SU-DHL-6 (cell line): ENCODE measurements around the gene KIRREL1.

ENCODE experiments used
- H2AFZ ChIP-seq: fragments of 200-600 bp; sonication (generic); 2 replicates; pipeline ENCODE4 v1.6.1; 2014; ENCODE audit warnings: low read depth, mild to moderate bottlenecking, moderate library complexity, mixed read lengths, antibody characterized with exemption, low read length; ENCODE audit not compliant: severe bottlenecking
- H3F3A ChIP-seq: fragments of 200-600 bp; shearing (Covaris generic); 2 replicates; pipeline ENCODE4 v1.6.0; 2016; ENCODE audit warnings: antibody characterized with exemption, mild to moderate bottlenecking; ENCODE audit not compliant: insufficient read depth
- H3K27ac ChIP-seq: fragments of 200-600 bp; sonication (generic); 2 replicates; pipeline ENCODE4 v1.5.1; 2016; ENCODE audit warnings: low read depth, mild to moderate bottlenecking, low read length, moderate library complexity, mixed read lengths
- H3K27me3 ChIP-seq: fragments of 200-600 bp; sonication (generic), shearing (Covaris generic); 2 replicates; pipeline ENCODE4 v1.6.0; 2014; ENCODE audit warnings: mild to moderate bottlenecking, low read length
- H3K36me3 ChIP-seq: fragments of 200-600 bp; sonication (generic); 2 replicates; pipeline ENCODE4 v1.6.1; 2014; ENCODE audit warnings: mild to moderate bottlenecking, low read length, mixed read lengths
- H3K4me2 ChIP-seq: fragments of 300-600, 200-600 bp; shearing (Covaris generic), sonication (generic); 2 replicates; pipeline ENCODE4 v1.6.0; 2014; ENCODE audit warnings: low read length, low read depth, mild to moderate bottlenecking; ENCODE audit not compliant: poor library complexity, severe bottlenecking
- H3K4me3 ChIP-seq: fragments of 200-600 bp; sonication (generic); 2 replicates; pipeline ENCODE4 v1.5.1; 2014; ENCODE audit warnings: antibody characterized with exemption, low read length, mild to moderate bottlenecking, mixed read lengths; ENCODE audit not compliant: insufficient read depth, poor library complexity, severe bottlenecking
- H3K79me2 ChIP-seq: fragments of 200-600 bp; sonication (generic); 2 replicates; pipeline ENCODE4 v1.6.1; 2014; ENCODE audit warnings: mild to moderate bottlenecking, low read length, moderate library complexity; ENCODE audit not compliant: insufficient read depth
- H3K9ac ChIP-seq: fragments of 200-600 bp; sonication (generic); 2 replicates; pipeline ENCODE4 v1.7.0; 2014; ENCODE audit warnings: mild to moderate bottlenecking, low read length
- H3K9me2 ChIP-seq: fragments of 200-600 bp; sonication (generic); replicated peaks from 2 replicates; pipeline ENCODE4 v1.6.1; 2014; ENCODE audit warnings: low read length; ENCODE audit not compliant: insufficient read depth
- H3K9me3 ChIP-seq: fragments of 200-600 bp; sonication (generic); 2 replicates; pipeline ENCODE4 v1.6.1; 2014; ENCODE audit warnings: low read length, mixed read lengths; ENCODE audit not compliant: insufficient read depth
- H4K20me1 ChIP-seq: fragments of 200-600 bp; sonication (generic); 2 replicates; pipeline ENCODE4 v1.6.1; 2014; ENCODE audit warnings: low read depth, mild to moderate bottlenecking, antibody characterized with exemption, low read length, moderate library complexity, mixed read lengths
- CTCF ChIP-seq: fragments of 200-600 bp; sonication (generic); IDR thresholded peaks from one replicate; pipeline ENCODE4 v1.5.1; 2017; ENCODE audit warnings: antibody characterized with exemption, mild to moderate bottlenecking, low read length, moderate library complexity; ENCODE audit not compliant: insufficient read depth, poor library complexity, severe bottlenecking
- EZH2phosphoT487 ChIP-seq: fragments of 200-600 bp; sonication (generic), shearing (Covaris generic); conservative IDR thresholded peaks from 2 replicates; pipeline ENCODE4 v1.6.1; 2018; ENCODE audit warnings: mild to moderate bottlenecking, antibody characterized with exemption, low read length, moderate library complexity, mixed read lengths

Gene KIRREL1

GRCh38 chr1:158077411-158078256, 84.2 kb downstream of the KIRREL1 start:
- Histone ChIP-seq H3K79me2 (no peaks in the 10 kb centered on the region), H3K4me2 (no peak overlapping the region), H2AFZ (no peak overlapping the region), H4K20me1 (no peaks in the 10 kb centered on the region), H3K36me3 (no peaks in the 10 kb centered on the region), H3K4me3 (no peak overlapping the region), H3K9me3 (no peaks in the 10 kb centered on the region), H3K27ac (no peak overlapping the region), H3K27me3 (no peaks in the 10 kb centered on the region), H3K9me2 (no peaks in the 10 kb centered on the region), H3K9ac (no peak overlapping the region), H3F3A (no peaks in the 10 kb centered on the region)
- TF ChIP-seq CTCF (no peak), EZH2phosphoT487 (no peak)

DNA sequence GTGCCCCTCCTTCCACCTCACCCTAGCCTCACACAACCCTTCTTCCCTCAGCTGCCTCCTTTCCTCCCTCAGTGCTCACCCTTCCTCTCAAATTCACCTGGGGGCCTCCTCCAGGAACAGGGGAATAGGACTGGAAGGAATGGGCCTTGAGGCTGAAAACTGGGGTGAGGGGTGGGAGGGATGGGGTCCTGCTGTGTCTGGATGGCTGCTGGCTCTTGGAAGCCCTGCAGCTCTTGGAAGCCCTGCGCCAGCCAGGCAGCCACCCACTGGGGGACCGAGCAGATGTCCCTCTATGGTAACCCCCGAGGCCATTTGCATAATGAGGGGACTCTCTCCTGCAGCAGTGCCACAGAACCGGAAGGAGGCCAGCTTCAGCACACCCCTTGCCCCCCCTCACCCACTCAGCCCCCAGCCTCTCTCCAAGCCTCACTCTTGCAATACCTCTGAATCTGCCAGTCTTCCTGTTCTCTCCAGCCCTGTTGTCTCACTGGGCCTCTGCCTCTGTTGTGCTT, 85.2 kb downstream of the KIRREL1 start:
- Histone ChIP-seq H3K27me3 (no peaks in the 10 kb centered on the region), H4K20me1 (no peaks in the 10 kb centered on the region), H3K79me2 (no peaks in the 10 kb centered on the region), H3K9me2 (no peaks in the 10 kb centered on the region), H3K27ac (no peak overlapping the region), H3K4me2 (no peak overlapping the region), H2AFZ (no peak overlapping the region), H3K9ac (no peak overlapping the region), H3K36me3 (no peaks in the 10 kb centered on the region), H3K9me3 (no peaks in the 10 kb centered on the region), H3K4me3 (no peak overlapping the region), H3F3A (no peaks in the 10 kb centered on the region)
- TF ChIP-seq CTCF, result no peak
- no peak for TF ChIP-seq EZH2phosphoT487

DNA sequence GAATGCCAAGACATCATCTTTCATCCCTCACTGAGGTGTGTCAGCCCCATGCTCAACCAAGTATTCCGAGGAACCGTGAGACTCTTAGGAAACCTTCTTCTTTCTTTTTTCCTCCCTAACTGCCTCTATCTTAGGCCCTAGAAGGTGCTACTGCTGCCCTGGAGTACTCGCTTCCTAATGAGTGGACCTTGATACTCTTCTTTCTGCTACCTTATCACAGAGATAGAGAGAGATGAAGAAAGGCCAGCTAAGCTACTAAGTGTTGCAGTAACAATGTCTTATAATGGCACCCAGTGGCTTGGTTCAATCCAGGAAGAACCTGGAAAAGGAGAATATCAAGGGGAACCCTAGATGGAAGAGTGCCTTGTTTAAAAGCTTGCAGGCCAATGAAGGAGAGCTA, 86.6 kb downstream of the KIRREL1 start:
- no peaks in the 10 kb centered on the region for H3F3A ChIP-seq
- no peaks in the 10 kb centered on the region for H4K20me1 ChIP-seq
- H3K9me2 ChIP-seq, result no peaks in the 10 kb centered on the region
- H3K79me2 ChIP-seq, result no peaks in the 10 kb centered on the region
- H3K9ac ChIP-seq, result no peak overlapping the region
- H3K27ac ChIP-seq, result no peak overlapping the region
- H2AFZ ChIP-seq, result no peak overlapping the region
- TF ChIP-seq EZH2phosphoT487 (no peak), CTCF (no peak)
- no peaks in the 10 kb centered on the region for H3K9me3 ChIP-seq
- no peak overlapping the region for H3K4me3 ChIP-seq
- H3K36me3 ChIP-seq, result no peaks in the 10 kb centered on the region
- no peaks in the 10 kb centered on the region for H3K27me3 ChIP-seq
- H3K4me2 ChIP-seq, result no peak overlapping the region
